ENCODE data around the gene TSC22D2. TPM values are rescaled to one million over a fixed set of nuclear protein-coding genes. Genes with fewer than 3 reads are reported as not detected.

TSC22D2 gene
- total RNA-seq, 2 donors from 2014 or later: 13.9 to 14.6 TPM

- Mint-ChIP-seq H3K4me1 (peaks cover 37% of the 10 kb centered on the region), H3K27me3 (no peaks in the 10 kb centered on the region), H3K36me3 (ENCODE audit: low read depth) (peaks cover 71% of the 10 kb centered on the region), H3K9me3 (no peaks in the 10 kb centered on the region), H3K4me3 (peak overlapping the region; percentile 77), H3K27ac (peak overlapping the region; percentile 11)
- ATAC-seq (replicated peaks): peak; percentile 30
Observed at GRCh38 chr3:150412561-150413231, 4.6 kb downstream of the TSC22D2 start.

GRCh38 chr3:150414258-150414657 is 6.2 kb downstream of the TSC22D2 start:
- Mint-ChIP-seq H3K27ac (peak overlapping the region; percentile 23), H3K4me3 (peak overlapping the region; percentile 77), H3K4me1 (peaks cover 50% of the 10 kb centered on the region), H3K9me3 (no peaks in the 10 kb centered on the region), H3K36me3 (ENCODE audit: low read depth) (peaks cover 70% of the 10 kb centered on the region), H3K27me3 (no peaks in the 10 kb centered on the region)
- no peak for ATAC-seq (replicated peaks)

GRCh38 chr3:150414959-150415358 is 6.9 kb downstream of the TSC22D2 start:
- peak overlapping the region; percentile 23 for H3K27ac Mint-ChIP-seq
- peaks cover 69% of the 10 kb centered on the region for H3K36me3 Mint-ChIP-seq (ENCODE audit: low read depth)
- H3K27me3 Mint-ChIP-seq: no peaks in the 10 kb centered on the region
- peak overlapping the region; percentile 77 for H3K4me3 Mint-ChIP-seq
- no peak for ATAC-seq (replicated peaks)
- H3K9me3 Mint-ChIP-seq: no peaks in the 10 kb centered on the region
- peaks cover 53% of the 10 kb centered on the region for H3K4me1 Mint-ChIP-seq

- Mint-ChIP-seq H3K4me3 (no peak overlapping the region), H3K4me1 (peaks cover 45% of the 10 kb centered on the region), H3K27ac (peak overlapping the region; percentile 8), H3K9me3 (no peaks in the 10 kb centered on the region), H3K27me3 (no peaks in the 10 kb centered on the region), H3K36me3 (ENCODE audit: low read depth) (peaks cover 55% of the 10 kb centered on the region)
- ATAC-seq (replicated peaks): no peak
Observed at GRCh38 chr3:150419076-150419868, 11.2 kb downstream of the TSC22D2 start.

- Mint-ChIP-seq H3K9me3 (no peaks in the 10 kb centered on the region), H3K27me3 (no peaks in the 10 kb centered on the region), H3K4me3 (no peak overlapping the region), H3K27ac (no peak overlapping the region), H3K36me3 (ENCODE audit: low read depth) (peaks cover 53% of the 10 kb centered on the region), H3K4me1 (peaks cover 39% of the 10 kb centered on the region)
- ATAC-seq (replicated peaks): no peak
Observed at GRCh38 chr3:150419959-150420358, 11.9 kb downstream of the TSC22D2 start.

GRCh38 chr3:150421256-150421655 is 13.2 kb downstream of the TSC22D2 start:
- peaks cover 32% of the 10 kb centered on the region for H3K4me1 Mint-ChIP-seq
- H3K27ac Mint-ChIP-seq: no peak overlapping the region
- H3K9me3 Mint-ChIP-seq: no peaks in the 10 kb centered on the region
- no peak overlapping the region for H3K4me3 Mint-ChIP-seq
- H3K27me3 Mint-ChIP-seq: no peaks in the 10 kb centered on the region
- no peak for ATAC-seq (replicated peaks)
- peaks cover 41% of the 10 kb centered on the region for H3K36me3 Mint-ChIP-seq (ENCODE audit: low read depth)

GRCh38 chr3:150421799-150422548 is 13.9 kb downstream of the TSC22D2 start:
- no peaks in the 10 kb centered on the region for H3K9me3 Mint-ChIP-seq
- ATAC-seq (replicated peaks): no peak
- no peak overlapping the region for H3K4me3 Mint-ChIP-seq
- no peak overlapping the region for H3K27ac Mint-ChIP-seq
- no peaks in the 10 kb centered on the region for H3K27me3 Mint-ChIP-seq
- peaks cover 43% of the 10 kb centered on the region for H3K36me3 Mint-ChIP-seq (ENCODE audit: low read depth)
- peaks cover 32% of the 10 kb centered on the region for H3K4me1 Mint-ChIP-seq

- H3K4me3 Mint-ChIP-seq: no peak overlapping the region
- peaks cover 23% of the 10 kb centered on the region for H3K4me1 Mint-ChIP-seq
- ATAC-seq (replicated peaks): no peak
- peaks cover 35% of the 10 kb centered on the region for H3K36me3 Mint-ChIP-seq (ENCODE audit: low read depth)
- no peaks in the 10 kb centered on the region for H3K27me3 Mint-ChIP-seq
- H3K9me3 Mint-ChIP-seq: no peaks in the 10 kb centered on the region
- no peak overlapping the region for H3K27ac Mint-ChIP-seq
Observed at GRCh38 chr3:150422907-150423306, 14.8 kb downstream of the TSC22D2 start.

- Mint-ChIP-seq H3K9me3 (no peaks in the 10 kb centered on the region), H3K4me3 (no peak overlapping the region), H3K27ac (no peak overlapping the region), H3K36me3 (ENCODE audit: low read depth) (peaks cover 33% of the 10 kb centered on the region), H3K27me3 (no peaks in the 10 kb centered on the region), H3K4me1 (peaks cover 21% of the 10 kb centered on the region)
- ATAC-seq (replicated peaks): no peak
Observed at GRCh38 chr3:150423761-150424160, 15.7 kb downstream of the TSC22D2 start.

- peaks cover 40% of the 10 kb centered on the region for H3K36me3 Mint-ChIP-seq (ENCODE audit: low read depth)
- ATAC-seq (replicated peaks): no peak
Observed at GRCh38 chr3:150426292-150426691, 18.2 kb downstream of the TSC22D2 start.

GRCh38 chr3:150428562-150428961 is 20.5 kb downstream of the TSC22D2 start:
- H3K9me3 Mint-ChIP-seq: no peaks in the 10 kb centered on the region
- H3K4me1 Mint-ChIP-seq: peaks cover 16% of the 10 kb centered on the region
- ATAC-seq (replicated peaks): no peak
- no peak overlapping the region for H3K27ac Mint-ChIP-seq
- H3K4me3 Mint-ChIP-seq: no peak overlapping the region
- H3K27me3 Mint-ChIP-seq: no peaks in the 10 kb centered on the region
- H3K36me3 Mint-ChIP-seq (ENCODE audit: low read depth): peaks cover 29% of the 10 kb centered on the region

More at GRCh38 chr3:150426292-150426691, 18.2 kb downstream of the TSC22D2 start:
- H3K27me3 Mint-ChIP-seq: no peaks in the 10 kb centered on the region
- no peaks in the 10 kb centered on the region for H3K9me3 Mint-ChIP-seq
- peaks cover 16% of the 10 kb centered on the region for H3K4me1 Mint-ChIP-seq
- no peak overlapping the region for H3K4me3 Mint-ChIP-seq
- no peak overlapping the region for H3K27ac Mint-ChIP-seq

GRCh38 chr3:150429767-150430671 is 21.9 kb downstream of the TSC22D2 start:
- Mint-ChIP-seq H3K9me3 (no peaks in the 10 kb centered on the region), H3K27me3 (no peaks in the 10 kb centered on the region), H3K27ac (no peak overlapping the region), H3K4me1 (peaks cover 16% of the 10 kb centered on the region), H3K36me3 (ENCODE audit: low read depth) (peaks cover 18% of the 10 kb centered on the region), H3K4me3 (no peak overlapping the region)
- ATAC-seq (replicated peaks): no peak

- H3K9me3 Mint-ChIP-seq: no peaks in the 10 kb centered on the region
- no peak overlapping the region for H3K4me3 Mint-ChIP-seq
- H3K27ac Mint-ChIP-seq: no peak overlapping the region
- peaks cover 11% of the 10 kb centered on the region for H3K4me1 Mint-ChIP-seq
- H3K36me3 Mint-ChIP-seq (ENCODE audit: low read depth): peaks cover 12% of the 10 kb centered on the region
- no peak for ATAC-seq (replicated peaks)
- H3K27me3 Mint-ChIP-seq: no peaks in the 10 kb centered on the region
Observed at GRCh38 chr3:150433347-150433746, 25.2 kb downstream of the TSC22D2 start.

GRCh38 chr3:150434234-150434633 is 26.1 kb downstream of the TSC22D2 start:
- Mint-ChIP-seq H3K27me3 (no peaks in the 10 kb centered on the region), H3K4me3 (no peak overlapping the region), H3K9me3 (no peaks in the 10 kb centered on the region), H3K36me3 (ENCODE audit: low read depth) (peaks cover 12% of the 10 kb centered on the region), H3K27ac (no peak overlapping the region), H3K4me1 (peaks cover 10% of the 10 kb centered on the region)
- no peak for ATAC-seq (replicated peaks)
